ENCODE measurements around the gene ZNF629.

ZNF629 gene

GRCh38 chr16:30762991-30763725 is 23.8 kb downstream of the ZNF629 start:
- no peaks in the 10 kb centered on the region; the same call in none of the 2 replicates for H3K4me1 ChIP-seq (ENCODE audit: insufficient read depth, low read length)
- H3K27me3 ChIP-seq (ENCODE audit: insufficient read depth, low read length): no peaks in the 10 kb centered on the region
- H3K9ac ChIP-seq (ENCODE audit: low read depth, low read length): peak overlapping the region; percentile 92; the same call in 1 of the 2 replicates
- H3K36me3 ChIP-seq (ENCODE audit: insufficient read depth, low read depth, low read length): peaks cover 52% of the 10 kb centered on the region
- no peaks in the 10 kb centered on the region for H3K9me3 ChIP-seq (ENCODE audit: insufficient read depth, low read depth, low read length)
- H3K27ac ChIP-seq (ENCODE audit: low read length): peak overlapping the region; percentile 84
- H3K4me3 ChIP-seq (ENCODE audit: low read length): peak overlapping the region; percentile 96

- peaks cover 49% of the 10 kb centered on the region for H3K36me3 ChIP-seq (ENCODE audit: insufficient read depth, low read depth, low read length)
- H3K27me3 ChIP-seq (ENCODE audit: insufficient read depth, low read length): no peaks in the 10 kb centered on the region
- H3K27ac ChIP-seq (ENCODE audit: low read length): peak within 1 kb of the TSS; percentile 84
- H3K4me3 ChIP-seq (ENCODE audit: low read length): peak within 1 kb of the TSS; percentile 96
- H3K4me1 ChIP-seq (ENCODE audit: insufficient read depth, low read length): no peaks in the 10 kb centered on the region; the same call in none of the 2 replicates
- H3K9ac ChIP-seq (ENCODE audit: low read depth, low read length): peak within 1 kb of the TSS; percentile 92
- H3K9me3 ChIP-seq (ENCODE audit: insufficient read depth, low read depth, low read length): no peaks in the 10 kb centered on the region
Observed at GRCh38 chr16:30761928-30762902, 24.8 kb downstream of the ZNF629 start, which contains the start of the genes CFAP119 and RNF40. Gene CFAP119, minus strand, starts transcription at chr16:30762062. Its CDS starts 314 bp downstream, at chr16:30761748. Gene RNF40, plus strand, starts transcription at chr16:30762322. Its CDS starts 224 bp downstream, at chr16:30762546.

GRCh38 chr16:30761427-30761927 is 25.5 kb downstream of the ZNF629 start:
- Histone ChIP-seq H3K9me3 (ENCODE audit: insufficient read depth, low read depth, low read length) (no peaks in the 10 kb centered on the region), H3K27me3 (ENCODE audit: insufficient read depth, low read length) (no peaks in the 10 kb centered on the region), H3K9ac (ENCODE audit: low read depth, low read length) (peak overlapping the region; percentile 51; the same call in 1 of the 2 replicates), H3K27ac (ENCODE audit: low read length) (no peak overlapping the region), H3K4me3 (ENCODE audit: low read length) (peak overlapping the region; percentile 96), H3K4me1 (ENCODE audit: insufficient read depth, low read length) (no peaks in the 10 kb centered on the region; the same call in none of the 2 replicates), H3K36me3 (ENCODE audit: insufficient read depth, low read depth, low read length) (peaks cover 48% of the 10 kb centered on the region)

GRCh38 chr16:30760577-30761426 is 26.2 kb downstream of the ZNF629 start:
- H3K4me1 ChIP-seq (ENCODE audit: insufficient read depth, low read length): no peaks in the 10 kb centered on the region; the same call in none of the 2 replicates
- H3K27me3 ChIP-seq (ENCODE audit: insufficient read depth, low read length): no peaks in the 10 kb centered on the region
- H3K9me3 ChIP-seq (ENCODE audit: insufficient read depth, low read depth, low read length): no peaks in the 10 kb centered on the region
- no peak overlapping the region for H3K27ac ChIP-seq (ENCODE audit: low read length)
- H3K9ac ChIP-seq (ENCODE audit: low read depth, low read length): peak overlapping the region; percentile 51; the same call in 1 of the 2 replicates
- H3K36me3 ChIP-seq (ENCODE audit: insufficient read depth, low read depth, low read length): peaks cover 48% of the 10 kb centered on the region
- peak overlapping the region; percentile 96 for H3K4me3 ChIP-seq (ENCODE audit: low read length)

GRCh38 chr16:30760001-30760559 is 26.9 kb downstream of the ZNF629 start:
- no peaks in the 10 kb centered on the region for H3K9me3 ChIP-seq (ENCODE audit: insufficient read depth, low read depth, low read length)
- peaks cover 42% of the 10 kb centered on the region for H3K36me3 ChIP-seq (ENCODE audit: insufficient read depth, low read depth, low read length)
- H3K27ac ChIP-seq (ENCODE audit: low read length): no peak overlapping the region
- no peaks in the 10 kb centered on the region for H3K27me3 ChIP-seq (ENCODE audit: insufficient read depth, low read length)
- no peak overlapping the region for H3K9ac ChIP-seq (ENCODE audit: low read depth, low read length)
- H3K4me3 ChIP-seq (ENCODE audit: low read length): no peak overlapping the region
- H3K4me1 ChIP-seq (ENCODE audit: insufficient read depth, low read length): no peaks in the 10 kb centered on the region; the same call in none of the 2 replicates

GRCh38 chr16:30758988-30759491 is 28.0 kb downstream of the ZNF629 start:
- H3K36me3 ChIP-seq (ENCODE audit: insufficient read depth, low read depth, low read length): peaks cover 42% of the 10 kb centered on the region
- no peak overlapping the region for H3K9ac ChIP-seq (ENCODE audit: low read depth, low read length)
- H3K4me3 ChIP-seq (ENCODE audit: low read length): no peak overlapping the region
- H3K27ac ChIP-seq (ENCODE audit: low read length): no peak overlapping the region
- no peaks in the 10 kb centered on the region for H3K9me3 ChIP-seq (ENCODE audit: insufficient read depth, low read depth, low read length)
- no peaks in the 10 kb centered on the region; the same call in none of the 2 replicates for H3K4me1 ChIP-seq (ENCODE audit: insufficient read depth, low read length)
- no peaks in the 10 kb centered on the region for H3K27me3 ChIP-seq (ENCODE audit: insufficient read depth, low read length)

- no peaks in the 10 kb centered on the region for H3K4me1 ChIP-seq (ENCODE audit: insufficient read depth, low read length)
- no peak overlapping the region for H3K9ac ChIP-seq (ENCODE audit: low read depth, low read length)
- H3K36me3 ChIP-seq (ENCODE audit: insufficient read depth, low read depth, low read length): peaks cover 47% of the 10 kb centered on the region
- H3K27me3 ChIP-seq (ENCODE audit: insufficient read depth, low read length): no peaks in the 10 kb centered on the region
- no peak overlapping the region for H3K4me3 ChIP-seq (ENCODE audit: low read length)
- no peak overlapping the region for H3K27ac ChIP-seq (ENCODE audit: low read length)
- no peaks in the 10 kb centered on the region for H3K9me3 ChIP-seq (ENCODE audit: insufficient read depth, low read depth, low read length)
Observed at GRCh38 chr16:30757316-30757715, 29.7 kb downstream of the ZNF629 start.

- Histone ChIP-seq H3K27ac (ENCODE audit: low read length) (no peak overlapping the region), H3K9me3 (ENCODE audit: insufficient read depth, low read depth, low read length) (no peaks in the 10 kb centered on the region), H3K4me3 (ENCODE audit: low read length) (no peak overlapping the region), H3K9ac (ENCODE audit: low read depth, low read length) (no peak overlapping the region), H3K27me3 (ENCODE audit: insufficient read depth, low read length) (no peaks in the 10 kb centered on the region), H3K4me1 (ENCODE audit: insufficient read depth, low read length) (no peaks in the 10 kb centered on the region), H3K36me3 (ENCODE audit: insufficient read depth, low read depth, low read length) (peaks cover 50% of the 10 kb centered on the region)
Observed at GRCh38 chr16:30756781-30757100, 30.3 kb downstream of the ZNF629 start.

GRCh38 chr16:30755955-30756780 is 30.8 kb downstream of the ZNF629 start:
- Histone ChIP-seq H3K4me3 (ENCODE audit: low read length) (no peak overlapping the region), H3K9ac (ENCODE audit: low read depth, low read length) (no peak overlapping the region), H3K4me1 (ENCODE audit: insufficient read depth, low read length) (no peaks in the 10 kb centered on the region), H3K27me3 (ENCODE audit: insufficient read depth, low read length) (no peaks in the 10 kb centered on the region), H3K36me3 (ENCODE audit: insufficient read depth, low read depth, low read length) (peaks cover 55% of the 10 kb centered on the region), H3K9me3 (ENCODE audit: insufficient read depth, low read depth, low read length) (no peaks in the 10 kb centered on the region), H3K27ac (ENCODE audit: low read length) (no peak overlapping the region)

GRCh38 chr16:30753596-30753995 is 33.4 kb downstream of the ZNF629 start:
- Histone ChIP-seq H3K9me3 (ENCODE audit: insufficient read depth, low read depth, low read length) (no peaks in the 10 kb centered on the region), H3K4me1 (ENCODE audit: insufficient read depth, low read length) (peaks cover 3% of the 10 kb centered on the region; the same call in 1 of the 2 replicates), H3K4me3 (ENCODE audit: low read length) (no peak overlapping the region), H3K27me3 (ENCODE audit: insufficient read depth, low read length) (no peaks in the 10 kb centered on the region), H3K27ac (ENCODE audit: low read length) (no peak overlapping the region), H3K9ac (ENCODE audit: low read depth, low read length) (no peak overlapping the region), H3K36me3 (ENCODE audit: insufficient read depth, low read depth, low read length) (peaks cover 62% of the 10 kb centered on the region)
